Lung (tissue), 12 donors: ENCODE measurements around the gene WDR64. TPM values are rescaled to one million over a fixed set of nuclear protein-coding genes. Genes with fewer than 3 reads are reported as not detected.

Experiments
- ATAC-seq: fragments of 200-7000 bp; cut with Tn5 transposase; one replicate; pipeline ENCODE4 v1.9.1; 2020; ENCODE audit warnings: moderate number of reproducible peaks; ENCODE audit not compliant: insufficient read depth, low FRiP score
- DNase-seq, 3 donors: peaks; one replicate each; pipeline ENCODE4 v3.0.0-alpha.2; 2013 to 2017
- H3K27ac ChIP-seq, 2 donors: one replicate each; pipeline ENCODE4 v1.5.1; 2013; ENCODE audit warnings: mild to moderate bottlenecking in 2 of 2, moderate library complexity in 2 of 2, control low read depth in 1 of 2, inconsistent platforms in 1 of 2, low read depth in 1 of 2, low read length in 1 of 2
- H3K27me3 ChIP-seq, 3 donors: one replicate each; pipeline ENCODE4 v1.5.1; 2013; ENCODE audit warnings: low read length in 2 of 3; ENCODE audit not compliant: control insufficient read depth in 3 of 3, insufficient read depth in 3 of 3
- H3K36me3 ChIP-seq, 4 donors: one replicate each; pipeline ENCODE4 v1.5.1; 2013; ENCODE audit warnings: low read length in 4 of 4, mild to moderate bottlenecking in 1 of 4, moderate library complexity in 1 of 4; ENCODE audit not compliant: control insufficient read depth in 4 of 4, insufficient read depth in 4 of 4
- H3K4me1 ChIP-seq, 5 donors: one replicate each; pipeline ENCODE4 v1.5.1; 2013; ENCODE audit warnings: low read length in 5 of 5, mild to moderate bottlenecking in 2 of 5, moderate library complexity in 1 of 5; ENCODE audit not compliant: control insufficient read depth in 5 of 5, insufficient read depth in 5 of 5
- H3K4me3 ChIP-seq: one replicate; pipeline ENCODE4 v1.5.1; 2013; ENCODE audit warnings: mild to moderate bottlenecking, control low read depth, moderate library complexity
- H3K9ac ChIP-seq, 2 donors: one replicate each; pipeline ENCODE4 v1.5.1; 2013; ENCODE audit warnings: low read length in 2 of 2, control low read depth in 1 of 2; ENCODE audit not compliant: insufficient read depth in 1 of 2
- H3K9me3 ChIP-seq, 4 donors: one replicate each; pipeline ENCODE4 v1.5.1; 2013; ENCODE audit warnings: low read length in 3 of 4, mild to moderate bottlenecking in 1 of 4, moderate library complexity in 1 of 4; ENCODE audit not compliant: control insufficient read depth in 4 of 4, insufficient read depth in 3 of 4
- CTCF ChIP-seq: IDR thresholded peaks from 2 replicates; pipeline ENCODE4 v1.5.1; 2012; ENCODE audit warnings: mild to moderate bottlenecking; ENCODE audit errors: control extremely low read depth, extremely low read depth
- WGBS, 2 donors: extraction: QIAGEN DNeasy Blood & Tissue Kit; methylation state at CpG; one replicate each; pipeline ENCODE4 v1.1.7; 2013; 5-methylcytosine and 5-hydroxymethylcytosine counted together
- polyA plus RNA-seq, 2 donors: library from polyadenylated mRNA; stranded (reverse); fragments of 200-250 nt; gene quantifications; one replicate each; pipeline ENCODE4 v1.2.1, GENCODE V29; 2013
- total RNA-seq, 2 donors: library from RNA; depleted of rRNA in 1 of 2; stranded (reverse); fragments of >200 nt in 1 of 2; gene quantifications; one replicate each; pipeline ENCODE4 v1.2.1, GENCODE V29; 2014 to 2021
- donor health status: control.
- donor health status: control.
- donor health status: Bipolar disorder and iron deficiency.
- donor health status: healthy.
- donor health status: DM: yes; HTN: yes; CAD: no.

WDR64 gene
- total and polyA plus RNA-seq, 4 donors, result not detected

GRCh38 chr1:241606544-241606943, 45.5 kb upstream of the WDR64 start:
- 70 to 85% methylated on average over 5 of the region's 5 CpGs for WGBS, 2 donors
- ATAC-seq, result no peak

GRCh38 chr1:241607497-241607896, 44.6 kb upstream of the WDR64 start:
- H3K4me1 ChIP-seq, result peaks cover 0 to 39% (median 3%) of the 10 kb centered on the region in 5 donors
- peaks cover 0 to 2% (median under 1%) of the 10 kb centered on the region in 4 donors for H3K36me3 ChIP-seq
- DNase-seq (no peak), ATAC-seq (no peak)
- no peak for TF ChIP-seq CTCF
- no peak overlapping the region for H3K27ac ChIP-seq
- no peak overlapping the region for H3K9ac ChIP-seq
- H3K27me3 ChIP-seq, result no peaks in the 10 kb centered on the region
- H3K9me3 ChIP-seq, result no peaks in the 10 kb centered on the region
- H3K4me3 ChIP-seq, result no peak overlapping the region

More at GRCh38 chr1:241606544-241606943, 45.5 kb upstream of the WDR64 start:
- TF ChIP-seq CTCF, result no peak
- Histone ChIP-seq H3K27me3 (no peaks in the 10 kb centered on the region), H3K9me3 (no peaks in the 10 kb centered on the region), H3K4me1 (peaks cover 0 to 37% (median 3%) of the 10 kb centered on the region in 5 donors), H3K36me3 (peaks cover 0 to 2% (median under 1%) of the 10 kb centered on the region in 4 donors), H3K9ac (no peak overlapping the region), H3K4me3 (no peak overlapping the region), H3K27ac (no peak overlapping the region)
- no peak for DNase-seq

GRCh38 chr1:241608379-241609033, 43.6 kb upstream of the WDR64 start:
- Histone ChIP-seq H3K27me3 (no peaks in the 10 kb centered on the region), H3K9ac (no peak overlapping the region), H3K36me3 (no peaks in the 10 kb centered on the region), H3K9me3 (no peaks in the 10 kb centered on the region), H3K27ac (peak overlapping the region in 1 of 2 donors; percentile 24), H3K4me1 (peaks cover 0 to 39% (median 3%) of the 10 kb centered on the region in 5 donors), H3K4me3 (no peak overlapping the region)
- ATAC-seq, result no peak
- no peak for TF ChIP-seq CTCF
- DNase-seq, result peak in 2 of 3 donors; percentile 40 to 43
- 56 to 72% methylated on average over 3 of the region's 3 CpGs for WGBS, 2 donors
